Liver (tissue), 9 donors: Measurements from ENCODE around the gene DSG2. TPM values are rescaled to one million over a fixed set of nuclear protein-coding genes. Genes with fewer than 3 reads are reported as not detected.
A peak's percentile ranks its signal among the peaks of the same experiment; 100 is the strongest.

ENCODE experiments used
- DNase-seq: peaks from one replicate; pipeline ENCODE4 v3.0.0-alpha.2; 2017; ENCODE audit warnings: low spot score
- H3K27ac ChIP-seq, 2 donors: one replicate each; pipeline ENCODE4 v1.7.0; 2013; ENCODE audit warnings: inconsistent platforms in 2 of 2, low read length in 2 of 2, control low read depth in 1 of 2, low read depth in 1 of 2, mild to moderate bottlenecking in 1 of 2
- H3K27me3 ChIP-seq, 4 donors: one replicate each; pipeline versions ENCODE4 v1.6.1 to v1.7.0; 2013; ENCODE audit warnings: low read length in 3 of 4, inconsistent platforms in 1 of 4, mild to moderate bottlenecking in 1 of 4, moderate library complexity in 1 of 4; ENCODE audit not compliant: control insufficient read depth in 4 of 4, insufficient read depth in 4 of 4
- H3K36me3 ChIP-seq, 4 donors: one replicate each; pipeline versions ENCODE4 v1.6.1 to v1.7.0; 2013; ENCODE audit warnings: low read length in 3 of 4, mild to moderate bottlenecking in 3 of 4, low read depth in 1 of 4, moderate library complexity in 1 of 4; ENCODE audit not compliant: control insufficient read depth in 4 of 4, insufficient read depth in 3 of 4
- H3K4me1 ChIP-seq, 4 donors: one replicate each; pipeline versions ENCODE4 v1.6.1 to v1.7.0; 2013; ENCODE audit warnings: low read length in 3 of 4, mild to moderate bottlenecking in 3 of 4, moderate library complexity in 1 of 4; ENCODE audit not compliant: control insufficient read depth in 4 of 4, insufficient read depth in 4 of 4
- H3K4me3 ChIP-seq, 3 donors: one replicate each; pipeline versions ENCODE4 v1.6.1 to v1.7.0; 2013; ENCODE audit warnings: low read length in 3 of 3, control low read depth in 1 of 3, low read depth in 1 of 3, mild to moderate bottlenecking in 1 of 3
- H3K9ac ChIP-seq, 2 donors: one replicate each; pipeline ENCODE4 v1.7.0; 2013; ENCODE audit warnings: low read length in 2 of 2, mild to moderate bottlenecking in 2 of 2, moderate library complexity in 2 of 2, control low read depth in 1 of 2, low read depth in 1 of 2
- H3K9me3 ChIP-seq, 4 donors: one replicate each; pipeline versions ENCODE4 v1.6.1 to v1.7.0; 2013; ENCODE audit warnings: low read length in 3 of 4; ENCODE audit not compliant: control insufficient read depth in 4 of 4
- HNF4A ChIP-seq, 2 donors: conservative IDR thresholded peaks; 2 replicates each; pipeline ENCODE4 v1.6.1; 2016; ENCODE audit warnings: antibody characterized with exemption in 2 of 2, mild to moderate bottlenecking in 2 of 2
- RAD21 ChIP-seq, 2 donors: IDR thresholded peaks; 2 replicates each; pipeline ENCODE4 v1.6.1; 2016; ENCODE audit warnings: antibody characterized with exemption in 2 of 2, mild to moderate bottlenecking in 2 of 2
- RXRA ChIP-seq, 2 donors: IDR thresholded peaks; 2 replicates each; pipeline ENCODE4 v1.6.1; 2017 to 2018; ENCODE audit warnings: antibody characterized with exemption in 2 of 2, mild to moderate bottlenecking in 1 of 2
- TAF1 ChIP-seq: conservative IDR thresholded peaks from 2 replicates; pipeline ENCODE4 v1.6.1; 2016; ENCODE audit warnings: antibody characterized with exemption, mild to moderate bottlenecking
- YY1 ChIP-seq: IDR thresholded peaks from 2 replicates; pipeline ENCODE4 v1.6.1; 2016; ENCODE audit warnings: antibody characterized with exemption, mild to moderate bottlenecking
- WGBS: extraction: QIAGEN DNeasy Blood & Tissue Kit; methylation state at CpG from one replicate; pipeline ENCODE4 v1.1.7; 2013; 5-methylcytosine and 5-hydroxymethylcytosine counted together
- polyA plus RNA-seq, 2 donors: library from polyadenylated mRNA; stranded (reverse) in 1 of 2; unstranded in 1 of 2; fragments of 200-250 nt in 1 of 2; fragments of >200 nt in 1 of 2; fragmentation: Nextera tagmentation in 1 of 2; extraction: Ambion mirVana in 1 of 2; gene quantifications; one replicate each; pipeline versions ENCODE4 v1.2.1 to v1.2.3, GENCODE V29; 2013 to 2015
- total RNA-seq, 2 donors: library from RNA; depleted of rRNA; stranded (reverse); fragments of >200 nt; gene quantifications; one replicate each; pipeline ENCODE4 v1.2.3, GENCODE V29; 2014
- TF ChIP-seq, protein P1 (sequence below): IDR thresholded peaks from 2 replicates; pipeline ENCODE4 v1.6.1; 2016; ENCODE audit warnings: antibody characterized with exemption
- TF ChIP-seq, protein P2 (sequence below): IDR thresholded peaks from 2 replicates; pipeline ENCODE4 v1.6.1; 2016; ENCODE audit warnings: antibody characterized with exemption, mild to moderate bottlenecking
- TF ChIP-seq, protein P3 (sequence below): IDR thresholded peaks from 2 replicates; pipeline ENCODE4 v1.6.1; 2016; ENCODE audit warnings: antibody characterized with exemption
- TF ChIP-seq, protein P4 (sequence below): IDR thresholded peaks from 2 replicates; pipeline ENCODE4 v1.6.1; 2016; ENCODE audit warnings: antibody characterized with exemption
- TF ChIP-seq, protein P5 (sequence below): fragments of 150-350 bp; IDR thresholded peaks from 2 replicates; pipeline ENCODE4 v1.5.1; 2017; ENCODE audit warnings: improper control_type of control experiment, low read depth, low read length; ENCODE audit not compliant: missing input control
- donor health status: healthy.
- donor health status: healthy.
- donor health status: healthy.
- donor health status: healthy.
- donor health status: healthy.

Gene DSG2
- total and polyA plus RNA-seq, 4 donors: 5.4 to 13.9 (median 9.6) TPM

DNA sequence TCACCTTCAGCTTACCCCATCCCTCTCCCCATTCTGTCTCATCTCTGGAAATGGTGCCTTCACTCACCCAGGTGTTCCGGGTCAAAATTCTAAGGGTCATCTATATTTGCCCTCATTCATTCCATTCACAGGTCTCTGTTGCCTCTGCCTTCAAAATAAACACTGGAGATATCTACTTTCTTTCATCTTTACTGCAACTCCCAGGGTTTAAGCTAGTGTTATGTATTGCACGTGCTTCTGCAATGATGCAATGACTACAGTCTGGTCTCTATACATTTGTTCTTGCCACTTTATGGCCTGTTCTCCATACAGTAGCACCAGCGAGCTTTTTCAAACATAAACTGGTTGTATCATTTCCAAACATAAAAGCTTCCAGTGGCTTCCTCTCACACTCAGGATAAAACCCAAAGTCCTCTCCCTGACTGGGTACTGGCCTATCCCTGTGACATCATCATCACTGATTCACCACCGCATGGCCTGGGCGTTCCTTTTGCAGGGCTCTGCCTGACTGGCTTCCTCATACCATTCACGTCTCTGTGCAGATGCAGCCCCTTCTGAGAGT, 14.3 kb downstream of the DSG2 start:
- Histone ChIP-seq H3K27me3 (no peaks in the 10 kb centered on the region), H3K4me3 (no peak overlapping the region), H3K36me3 (no peaks in the 10 kb centered on the region), H3K27ac (no peak overlapping the region), H3K9me3 (no peaks in the 10 kb centered on the region), H3K9ac (no peak overlapping the region), H3K4me1 (no peaks in the 10 kb centered on the region)
- 73% methylated on average over 6 of the region's 6 CpGs for WGBS
- TF ChIP-seq, protein P1, sequence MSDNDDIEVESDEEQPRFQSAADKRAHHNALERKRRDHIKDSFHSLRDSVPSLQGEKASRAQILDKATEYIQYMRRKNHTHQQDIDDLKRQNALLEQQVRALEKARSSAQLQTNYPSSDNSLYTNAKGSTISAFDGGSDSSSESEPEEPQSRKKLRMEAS: no peak
- peak in 1 of 2 donors; percentile 15 for TF ChIP-seq RXRA (IDR thresholded peaks at IDR 0.05)
- DNase-seq: no peak

DNA sequence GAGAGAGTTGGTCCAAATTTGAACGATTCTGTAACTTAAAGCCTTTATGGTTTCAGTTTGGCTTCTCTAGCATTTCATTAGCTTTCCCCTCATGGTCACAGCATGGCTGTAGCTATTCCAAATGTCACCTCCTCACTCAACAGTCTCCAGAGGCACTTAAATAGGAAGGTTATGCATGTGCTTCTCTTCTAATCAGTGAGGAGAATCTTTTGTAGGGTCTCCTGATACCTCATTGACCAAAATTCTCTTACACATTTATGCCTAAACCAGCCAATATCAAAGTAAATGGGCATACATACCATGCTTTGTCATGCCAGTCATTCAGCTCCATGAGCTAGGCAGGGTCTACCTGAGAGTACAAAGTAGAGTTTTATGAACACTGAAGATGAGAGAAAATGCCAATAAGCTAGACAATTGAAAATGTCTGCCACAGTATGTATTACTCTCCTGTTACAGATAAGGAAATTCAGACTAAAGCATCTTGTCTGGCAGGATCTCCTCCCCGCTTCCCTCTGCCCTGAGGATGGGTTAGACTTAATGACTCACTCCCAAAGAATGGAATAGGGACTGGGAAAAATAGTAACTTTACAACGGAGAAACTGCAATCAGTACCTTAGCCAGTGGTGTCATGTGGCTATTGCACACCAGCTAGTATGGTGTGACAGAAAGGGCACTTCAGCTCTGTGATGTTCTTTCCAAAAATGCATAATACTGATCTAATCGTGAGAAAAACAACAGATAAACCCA, 15.4 kb downstream of the DSG2 start:
- no peak overlapping the region for H3K4me3 ChIP-seq
- H3K36me3 ChIP-seq: no peaks in the 10 kb centered on the region
- WGBS: 77% methylated on average over 4 of the region's 4 CpGs
- H3K9ac ChIP-seq: no peak overlapping the region
- TF ChIP-seq, protein P2, sequence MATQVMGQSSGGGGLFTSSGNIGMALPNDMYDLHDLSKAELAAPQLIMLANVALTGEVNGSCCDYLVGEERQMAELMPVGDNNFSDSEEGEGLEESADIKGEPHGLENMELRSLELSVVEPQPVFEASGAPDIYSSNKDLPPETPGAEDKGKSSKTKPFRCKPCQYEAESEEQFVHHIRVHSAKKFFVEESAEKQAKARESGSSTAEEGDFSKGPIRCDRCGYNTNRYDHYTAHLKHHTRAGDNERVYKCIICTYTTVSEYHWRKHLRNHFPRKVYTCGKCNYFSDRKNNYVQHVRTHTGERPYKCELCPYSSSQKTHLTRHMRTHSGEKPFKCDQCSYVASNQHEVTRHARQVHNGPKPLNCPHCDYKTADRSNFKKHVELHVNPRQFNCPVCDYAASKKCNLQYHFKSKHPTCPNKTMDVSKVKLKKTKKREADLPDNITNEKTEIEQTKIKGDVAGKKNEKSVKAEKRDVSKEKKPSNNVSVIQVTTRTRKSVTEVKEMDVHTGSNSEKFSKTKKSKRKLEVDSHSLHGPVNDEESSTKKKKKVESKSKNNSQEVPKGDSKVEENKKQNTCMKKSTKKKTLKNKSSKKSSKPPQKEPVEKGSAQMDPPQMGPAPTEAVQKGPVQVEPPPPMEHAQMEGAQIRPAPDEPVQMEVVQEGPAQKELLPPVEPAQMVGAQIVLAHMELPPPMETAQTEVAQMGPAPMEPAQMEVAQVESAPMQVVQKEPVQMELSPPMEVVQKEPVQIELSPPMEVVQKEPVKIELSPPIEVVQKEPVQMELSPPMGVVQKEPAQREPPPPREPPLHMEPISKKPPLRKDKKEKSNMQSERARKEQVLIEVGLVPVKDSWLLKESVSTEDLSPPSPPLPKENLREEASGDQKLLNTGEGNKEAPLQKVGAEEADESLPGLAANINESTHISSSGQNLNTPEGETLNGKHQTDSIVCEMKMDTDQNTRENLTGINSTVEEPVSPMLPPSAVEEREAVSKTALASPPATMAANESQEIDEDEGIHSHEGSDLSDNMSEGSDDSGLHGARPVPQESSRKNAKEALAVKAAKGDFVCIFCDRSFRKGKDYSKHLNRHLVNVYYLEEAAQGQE: no peak
- no peak for TF ChIP-seq RAD21 (IDR thresholded peaks at IDR 0.05)
- TF ChIP-seq HNF4A (conservative IDR thresholded peaks at IDR 0.05): no peak
- TF ChIP-seq, protein P3, sequence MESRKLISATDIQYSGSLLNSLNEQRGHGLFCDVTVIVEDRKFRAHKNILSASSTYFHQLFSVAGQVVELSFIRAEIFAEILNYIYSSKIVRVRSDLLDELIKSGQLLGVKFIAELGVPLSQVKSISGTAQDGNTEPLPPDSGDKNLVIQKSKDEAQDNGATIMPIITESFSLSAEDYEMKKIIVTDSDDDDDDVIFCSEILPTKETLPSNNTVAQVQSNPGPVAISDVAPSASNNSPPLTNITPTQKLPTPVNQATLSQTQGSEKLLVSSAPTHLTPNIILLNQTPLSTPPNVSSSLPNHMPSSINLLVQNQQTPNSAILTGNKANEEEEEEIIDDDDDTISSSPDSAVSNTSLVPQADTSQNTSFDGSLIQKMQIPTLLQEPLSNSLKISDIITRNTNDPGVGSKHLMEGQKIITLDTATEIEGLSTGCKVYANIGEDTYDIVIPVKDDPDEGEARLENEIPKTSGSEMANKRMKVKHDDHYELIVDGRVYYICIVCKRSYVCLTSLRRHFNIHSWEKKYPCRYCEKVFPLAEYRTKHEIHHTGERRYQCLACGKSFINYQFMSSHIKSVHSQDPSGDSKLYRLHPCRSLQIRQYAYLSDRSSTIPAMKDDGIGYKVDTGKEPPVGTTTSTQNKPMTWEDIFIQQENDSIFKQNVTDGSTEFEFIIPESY: no peak
- TF ChIP-seq, protein P4, sequence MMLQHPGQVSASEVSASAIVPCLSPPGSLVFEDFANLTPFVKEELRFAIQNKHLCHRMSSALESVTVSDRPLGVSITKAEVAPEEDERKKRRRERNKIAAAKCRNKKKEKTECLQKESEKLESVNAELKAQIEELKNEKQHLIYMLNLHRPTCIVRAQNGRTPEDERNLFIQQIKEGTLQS: no peak
- no peak for TF ChIP-seq TAF1
- TF ChIP-seq, protein P5, sequence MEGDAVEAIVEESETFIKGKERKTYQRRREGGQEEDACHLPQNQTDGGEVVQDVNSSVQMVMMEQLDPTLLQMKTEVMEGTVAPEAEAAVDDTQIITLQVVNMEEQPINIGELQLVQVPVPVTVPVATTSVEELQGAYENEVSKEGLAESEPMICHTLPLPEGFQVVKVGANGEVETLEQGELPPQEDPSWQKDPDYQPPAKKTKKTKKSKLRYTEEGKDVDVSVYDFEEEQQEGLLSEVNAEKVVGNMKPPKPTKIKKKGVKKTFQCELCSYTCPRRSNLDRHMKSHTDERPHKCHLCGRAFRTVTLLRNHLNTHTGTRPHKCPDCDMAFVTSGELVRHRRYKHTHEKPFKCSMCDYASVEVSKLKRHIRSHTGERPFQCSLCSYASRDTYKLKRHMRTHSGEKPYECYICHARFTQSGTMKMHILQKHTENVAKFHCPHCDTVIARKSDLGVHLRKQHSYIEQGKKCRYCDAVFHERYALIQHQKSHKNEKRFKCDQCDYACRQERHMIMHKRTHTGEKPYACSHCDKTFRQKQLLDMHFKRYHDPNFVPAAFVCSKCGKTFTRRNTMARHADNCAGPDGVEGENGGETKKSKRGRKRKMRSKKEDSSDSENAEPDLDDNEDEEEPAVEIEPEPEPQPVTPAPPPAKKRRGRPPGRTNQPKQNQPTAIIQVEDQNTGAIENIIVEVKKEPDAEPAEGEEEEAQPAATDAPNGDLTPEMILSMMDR: no peak
- TF ChIP-seq YY1: no peak
- no peaks in the 10 kb centered on the region for H3K27me3 ChIP-seq
- H3K4me1 ChIP-seq: no peaks in the 10 kb centered on the region
- no peak for DNase-seq
- H3K9me3 ChIP-seq: no peaks in the 10 kb centered on the region
- H3K27ac ChIP-seq: no peak overlapping the region
